HepG2 (cell line): ENCODE results near the gene HELLS. TPM values are rescaled to one million over a fixed set of nuclear protein-coding genes. Genes with fewer than 3 reads are reported as not detected.
"Not testable (repeated sequence)": the region's sequence is repeated elsewhere in the genome, so short reads cannot be mapped to it uniquely, and the experiment has no call there.

Experiments
- ATAC-seq: fragments of 200-7000 bp; cut with Tn5 transposase; 3 replicates; pipeline ENCODE4 v1.9.1; 2020; ENCODE audit warnings: mild to moderate bottlenecking, moderate library complexity
- BruUV-seq: library from RNA; stranded (reverse); fragments of 400-500 nt; replicated peaks from 2 replicates; lab custom pipeline; 2021; lab: Mats Ljungman, UMichigan
- CTCF ChIA-PET: fragments of 300-600 bp; formaldehyde crosslinking; extraction: SDS; loops from one replicate; lab custom pipeline; 2021; ENCODE audit warnings: low total read pairs, inconsistent platforms, low intra/inter-chr PET ratio; lab: Yijun Ruan, JAX
- POLR2A ChIA-PET: fragments of 350-600 bp; sonication (Branson Sonifier 250); formaldehyde crosslinking; loops from one replicate; lab custom pipeline; 2020; ENCODE audit warnings: antibody characterized with exemption, inconsistent platforms; lab: Yijun Ruan, JAX
- DNase-seq: peaks from one replicate; pipeline ENCODE4 v3.0.0-alpha.2; 2015; ENCODE audit warnings: low spot score
- FAIRE-seq: peaks from 3 replicates; lab custom pipeline; 2011; peaks lifted over from hg19 to GRCh38; lab: Jason Lieb, UNC
- H2AFZ ChIP-seq: one replicate; pipeline ENCODE4 v1.6.1; 2011; ENCODE audit warnings: low read length, inconsistent platforms
- H3K27ac ChIP-seq: fragments of 300-600 bp; 3 replicates; pipeline ENCODE4 v1.8.0; 2011; ENCODE audit warnings: mixed run types, mild to moderate bottlenecking, mixed read lengths, low read length, inconsistent platforms; ENCODE audit not compliant: insufficient read depth; ENCODE audit errors: extremely low read length
- H3K27me3 ChIP-seq, 2 experiments: fragments of 200-600 bp in 1 of 2; 2 replicates in 1 of 2; 3 replicates in 1 of 2; pipeline versions ENCODE4 v1.6.0 to v1.8.0; 2011; ENCODE audit warnings: low read length in 2 of 2, mild to moderate bottlenecking in 2 of 2, moderate library complexity in 2 of 2, inconsistent platforms in 1 of 2; ENCODE audit not compliant: insufficient read depth in 2 of 2, control insufficient read depth in 1 of 2
- H3K36me3 ChIP-seq, 2 experiments: fragments of 200-600 bp in 1 of 2; replicated peaks in 1 of 2; 2 replicates in 1 of 2; 3 replicates in 1 of 2; pipeline versions ENCODE4 v1.5.1 to v1.8.0; 2011; ENCODE audit warnings: low read length in 2 of 2, inconsistent platforms in 1 of 2; ENCODE audit not compliant: insufficient read depth in 2 of 2, control insufficient read depth in 1 of 2
- H3K4me1 ChIP-seq: 2 replicates; pipeline ENCODE4 v1.5.1; 2012; ENCODE audit warnings: low read length, inconsistent platforms; ENCODE audit not compliant: insufficient read depth
- H3K4me2 ChIP-seq: 2 replicates; pipeline ENCODE4 v1.6.0; 2011; ENCODE audit warnings: low read depth, low read length, inconsistent platforms
- H3K4me3 ChIP-seq, 3 experiments: fragments of 200-600 bp in 1 of 3; sonication (generic), shearing (Covaris generic) in 1 of 3; replicated peaks in 1 of 3; 2 replicates each; pipeline ENCODE4 v1.5.1; 2011 to 2016; ENCODE audit warnings: low read length in 3 of 3, inconsistent platforms in 2 of 3, low read depth in 2 of 3, mild to moderate bottlenecking in 2 of 3, control low read depth in 1 of 3, mixed read lengths in 1 of 3; ENCODE audit not compliant: insufficient read depth in 1 of 3
- H3K79me2 ChIP-seq: one replicate; pipeline ENCODE4 v1.6.1; 2011; ENCODE audit warnings: low read length, inconsistent platforms; ENCODE audit not compliant: insufficient read depth
- H3K9ac ChIP-seq: 2 replicates; pipeline ENCODE4 v1.6.0; 2011; ENCODE audit warnings: mild to moderate bottlenecking, low read depth, low read length, inconsistent platforms; ENCODE audit not compliant: insufficient read depth
- H3K9me3 ChIP-seq: 2 replicates; pipeline ENCODE4 v1.5.1; 2012; ENCODE audit warnings: mild to moderate bottlenecking, low read length
- H4K20me1 ChIP-seq: 2 replicates; pipeline ENCODE4 v1.6.0; 2011; ENCODE audit warnings: inconsistent platforms, mild to moderate bottlenecking, low read length, moderate library complexity; ENCODE audit not compliant: insufficient read depth
- GLI4 ChIP-seq: sonication (generic); formaldehyde crosslinking; IDR thresholded peaks from 2 replicates; pipeline ENCODE4 v1.5.1; 2020; ENCODE audit warnings: missing genetic modification reagents, mild to moderate bottlenecking, moderate library complexity, borderline replicate concordance
- ISX ChIP-seq: sonication (generic); formaldehyde crosslinking; conservative IDR thresholded peaks from 2 replicates; pipeline ENCODE4 v1.5.0; 2020; ENCODE audit warnings: missing genetic modification reagents
- PITX1 ChIP-seq: sonication (generic); formaldehyde crosslinking; IDR thresholded peaks from 2 replicates; pipeline ENCODE4 v1.5.1; 2020; ENCODE audit warnings: mild to moderate bottlenecking, missing genetic modification reagents
- SP5 ChIP-seq: IDR thresholded peaks from 2 replicates; pipeline ENCODE4 v1.6.1; 2016; ENCODE audit warnings: low read depth, borderline replicate concordance
- ZNF451 ChIP-seq: sonication (generic); formaldehyde crosslinking; IDR thresholded peaks from 2 replicates; pipeline ENCODE4 v1.5.0; 2020; ENCODE audit warnings: mild to moderate bottlenecking, missing genetic modification reagents
- ZNF781 ChIP-seq: sonication (generic); formaldehyde crosslinking; IDR thresholded peaks from 2 replicates; pipeline ENCODE4 v1.5.1; 2020; ENCODE audit warnings: borderline replicate concordance, mild to moderate bottlenecking, missing genetic modification reagents; ENCODE audit errors: not compliant biosample characterization
- WGBS: methylation state at CpG from one replicate; pipeline ENCODE4 v1.1.6; 2017; ENCODE audit warnings: low lambda C conversion rate; 5-methylcytosine and 5-hydroxymethylcytosine counted together
- in situ Hi-C: cut with HindIII; loops from 2 replicates; pipeline ENCODE4 v1.10.0; 2017; ENCODE audit warnings: low pct_unique_long_range_greater_than_20kb; ENCODE audit not compliant: extremely low pct_ligation_motif_present
- intact Hi-C: fragments of 100-400 bp; cut with micrococcal nuclease; formaldehyde crosslinking; loops from one replicate; pipeline ENCODE4 v1.10.0; 2022; ENCODE audit not compliant: unreplicated experiment
- polyA plus RNA-seq, 8 experiments: library from polyadenylated mRNA; depleted of rRNA in 3 of 8; stranded (reverse) in 7 of 8; unstranded in 1 of 8; fragments of >200 nt; fragmentation: Illumina TruSeq in 4 of 8; extraction: Trizol in 4 of 8; gene quantifications; 2 replicates each; pipeline versions ENCODE4 v1.2.1 to v1.2.3, GENCODE V29; 2011 to 2016; ENCODE audit warnings: low read depth in 4 of 8, missing spikeins in 1 of 8, mixed read lengths in 1 of 8; ENCODE audit not compliant: insufficient read depth in 1 of 8
- total RNA-seq, 5 experiments: library from RNA; depleted of rRNA; stranded (reverse); fragments of >200 nt; fragmentation: Illumina TruSeq; extraction: Trizol; gene quantifications; 2 replicates each; pipeline ENCODE4 v1.2.3, GENCODE V29; 2016; ENCODE audit warnings: low read depth in 1 of 5
- TF ChIP-seq, protein P1 (sequence below): sonication (generic); formaldehyde crosslinking; IDR thresholded peaks from 2 replicates; pipeline ENCODE4 v1.5.1; 2020; ENCODE audit warnings: missing genetic modification reagents, mild to moderate bottlenecking, borderline replicate concordance

The HELLS gene
- total and polyA plus RNA-seq, 2 of the 13 experiments (the other 11 are each of a cell fraction or from before 2014, with no cell fraction given) = 22.6 to 84.6 TPM

DNA sequence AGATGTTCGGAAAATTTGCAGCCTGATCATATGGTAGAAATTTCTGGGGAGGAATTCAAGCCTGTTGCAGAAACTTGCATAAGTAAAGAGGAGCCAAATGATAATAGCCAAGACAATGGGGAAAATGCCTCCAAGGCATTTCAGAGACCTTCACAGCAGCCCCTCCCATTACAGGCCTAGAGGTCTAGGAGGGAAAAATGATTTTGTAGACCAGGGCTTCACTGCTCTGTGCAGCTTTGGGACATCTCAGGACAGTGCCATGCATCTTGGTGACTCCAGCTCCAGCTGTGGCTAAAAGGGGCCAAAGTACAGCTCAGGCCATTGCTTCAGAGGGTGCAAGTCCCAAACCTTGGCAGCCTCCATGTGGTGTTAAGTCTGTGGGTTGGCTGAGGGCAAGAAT is 87.4 kb downstream of the HELLS start:
- no peak overlapping the region for H3K4me3 ChIP-seq
- FAIRE-seq (no peak), DNase-seq (no peak), ATAC-seq (no peak)
- no peak overlapping the region for H2AFZ ChIP-seq
- TF ChIP-seq SP5 = no peak
- no peak for TF ChIP-seq GLI4
- no peak for TF ChIP-seq ZNF451 (CRISPR knock-in tag)
- TF ChIP-seq PITX1 (CRISPR knock-in tag) = no peak
- TF ChIP-seq ZNF781 (CRISPR knock-in tag) = no peak
- TF ChIP-seq ISX (CRISPR knock-in tag) = no peak
- TF ChIP-seq, protein P1, sequence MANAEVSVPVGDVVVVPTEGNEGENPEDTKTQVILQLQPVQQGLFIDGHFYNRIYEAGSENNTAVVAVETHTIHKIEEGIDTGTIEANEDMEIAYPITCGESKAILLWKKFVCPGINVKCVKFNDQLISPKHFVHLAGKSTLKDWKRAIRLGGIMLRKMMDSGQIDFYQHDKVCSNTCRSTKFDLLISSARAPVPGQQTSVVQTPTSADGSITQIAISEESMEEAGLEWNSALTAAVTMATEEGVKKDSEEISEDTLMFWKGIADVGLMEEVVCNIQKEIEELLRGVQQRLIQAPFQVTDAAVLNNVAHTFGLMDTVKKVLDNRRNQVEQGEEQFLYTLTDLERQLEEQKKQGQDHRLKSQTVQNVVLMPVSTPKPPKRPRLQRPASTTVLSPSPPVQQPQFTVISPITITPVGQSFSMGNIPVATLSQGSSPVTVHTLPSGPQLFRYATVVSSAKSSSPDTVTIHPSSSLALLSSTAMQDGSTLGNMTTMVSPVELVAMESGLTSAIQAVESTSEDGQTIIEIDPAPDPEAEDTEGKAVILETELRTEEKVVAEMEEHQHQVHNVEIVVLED (CRISPR knock-in tag) = no peak
- intact Hi-C loops = no loop called here
- no peaks in the 10 kb centered on the region for H4K20me1 ChIP-seq
- in situ Hi-C loops = loop anchor here (25.0 kb wide), 1 partner anchor 604 kb away; no protein-coding TSS in a partner anchor
- no peaks in the 10 kb centered on the region for H3K27me3 ChIP-seq
- H3K4me1 ChIP-seq = no peaks in the 10 kb centered on the region
- BruUV-seq = no TSS peak
- no peak overlapping the region for H3K4me2 ChIP-seq
- WGBS = 94% methylated on average over 1 of the region's 1 CpG
- H3K9ac ChIP-seq = no peak overlapping the region
- H3K36me3 ChIP-seq = no peaks in the 10 kb centered on the region
- POLR2A ChIA-PET = no interaction called here
- H3K9me3 ChIP-seq = peaks cover 6% of the 10 kb centered on the region; the same call in 1 of the 2 replicates
- H3K79me2 ChIP-seq = no peaks in the 10 kb centered on the region
- CTCF ChIA-PET = no interaction called here
- no peak overlapping the region for H3K27ac ChIP-seq

DNA sequence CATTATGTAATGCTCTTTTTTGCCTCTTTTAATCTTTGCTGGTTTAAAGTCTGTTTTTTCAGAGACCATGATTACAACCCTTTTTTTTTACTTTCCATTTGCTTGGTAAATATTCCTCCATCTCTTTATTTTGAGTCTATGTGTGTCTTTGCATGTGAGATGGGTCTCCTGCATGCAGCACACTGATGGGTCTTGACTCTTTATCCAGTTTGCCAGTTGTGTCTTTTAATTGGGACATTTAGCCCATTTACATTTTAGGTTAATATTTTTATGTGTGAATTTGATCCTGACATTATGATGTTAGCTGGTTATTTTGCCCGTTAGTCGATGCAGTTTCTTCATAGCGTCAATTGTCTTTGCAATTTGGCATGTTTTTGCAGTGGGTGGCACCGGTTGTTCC is 92.5 kb downstream of the HELLS start:
- H2AFZ ChIP-seq, CTCF ChIA-PET, H3K4me1 ChIP-seq, H3K4me3 ChIP-seq, BruUV-seq, H3K36me3 ChIP-seq, H3K9ac ChIP-seq, FAIRE-seq, DNase-seq, ATAC-seq, POLR2A ChIA-PET, H3K79me2 ChIP-seq, H3K4me2 ChIP-seq, H3K27ac ChIP-seq, H4K20me1 ChIP-seq, intact Hi-C loops, H3K27me3 ChIP-seq: not testable (repeated sequence)
- H3K9me3 ChIP-seq = peaks cover 16% of the 10 kb centered on the region
- WGBS = 70% methylated on average over 4 of the region's 4 CpGs
- in situ Hi-C loops = loop anchor here (25.0 kb wide), 1 partner anchor 599 kb away; no protein-coding TSS in a partner anchor
